Activated CD8-positive, alpha-beta memory T cell treated with anti-CD3 and anti-CD28 coated beads, Interleukin-2, amount 50 U/mL, for 1 hour (primary cell): ENCODE results near the gene SFN.
"Not testable (repeated sequence)": the region's sequence is repeated elsewhere in the genome, so short reads cannot be mapped to it uniquely, and the experiment has no call there.

Source experiments
- DNase-seq: peaks from one replicate; pipeline ENCODE4 v3.0.0-alpha.2; 2020; ENCODE audit errors: extremely low read depth

The SFN gene

GRCh38 chr1:26839339-26839722 is 23.6 kb upstream of the SFN start:
- no peak for DNase-seq

GRCh38 chr1:26839779-26840178 is 23.2 kb upstream of the SFN start:
- DNase-seq: no peak

- DNase-seq: no peak
These were observed 18.3 kb upstream of the SFN start for GRCh38 chr1:26844424-26845196.

- not testable (repeated sequence) for DNase-seq
These were observed 15.1 kb upstream of the SFN start for GRCh38 chr1:26847826-26848225.

- no peak for DNase-seq
These were observed 14.4 kb upstream of the SFN start for GRCh38 chr1:26848499-26848898.

GRCh38 chr1:26848941-26849774 is 13.8 kb upstream of the SFN start:
- no peak for DNase-seq

GRCh38 chr1:26851106-26851684 is 11.8 kb upstream of the SFN start:
- no peak for DNase-seq

GRCh38 chr1:26852701-26853100 is 10.2 kb upstream of the SFN start:
- no peak for DNase-seq

- peak; percentile 53 for DNase-seq
These were observed 9.8 kb upstream of the SFN start for GRCh38 chr1:26853156-26853555.

GRCh38 chr1:26853600-26853999 is 9.3 kb upstream of the SFN start:
- no peak for DNase-seq

- no peak for DNase-seq
These were observed 8.0 kb upstream of the SFN start for GRCh38 chr1:26854906-26855305.

- no peak for DNase-seq
These were observed 7.3 kb upstream of the SFN start for GRCh38 chr1:26855636-26856035.

GRCh38 chr1:26856181-26856580 is 6.8 kb upstream of the SFN start:
- no peak for DNase-seq

GRCh38 chr1:26856604-26857469 is 6.1 kb upstream of the SFN start:
- no peak for DNase-seq

- DNase-seq: no peak
These were observed 5.4 kb upstream of the SFN start for GRCh38 chr1:26857473-26858060.

GRCh38 chr1:26858160-26858559 is 4.8 kb upstream of the SFN start:
- no peak for DNase-seq

- no peak for DNase-seq
These were observed 3.9 kb upstream of the SFN start for GRCh38 chr1:26858891-26859640.

- no peak for DNase-seq
These were observed 1.7 kb upstream of the SFN start for GRCh38 chr1:26861286-26861701.

- DNase-seq: no peak
These were observed 1.0 kb upstream of the SFN start for GRCh38 chr1:26861889-26862378.

- DNase-seq: no peak
These were observed 732 bp downstream of the SFN start for GRCh38 chr1:26863685-26864077.
